GM20000 (cell line): ENCODE data around the gene FOXK1.

Experiments
- DNase-seq: peaks from one replicate; pipeline ENCODE4 v3.0.0; 2012; ENCODE audit warnings: low spot score
- CTCF ChIP-seq: IDR thresholded peaks from 2 replicates; pipeline ENCODE4 v1.5.1; 2012; ENCODE audit warnings: mild to moderate bottlenecking, control low read depth; ENCODE audit errors: extremely low read depth, missing control alignments

FOXK1 gene

GRCh38 chr7:4781366-4782069, 99.4 kb downstream of the FOXK1 start:
- DNase-seq = no peak
- TF ChIP-seq CTCF = no peak

GRCh38 chr7:4782333-4783291, 100.5 kb downstream of the FOXK1 start:
- DNase-seq = no peak
- no peak for TF ChIP-seq CTCF

- no peak for TF ChIP-seq CTCF
- DNase-seq = no peak
Observed at GRCh38 chr7:4783292-4783652, 101.2 kb downstream of the FOXK1 start.

GRCh38 chr7:4783762-4784351, 101.8 kb downstream of the FOXK1 start:
- no peak for TF ChIP-seq CTCF
- no peak for DNase-seq

GRCh38 chr7:4784799-4785198, 102.7 kb downstream of the FOXK1 start:
- DNase-seq = no peak

GRCh38 chr7:4785371-4785770, 103.3 kb downstream of the FOXK1 start:
- DNase-seq = no peak
- TF ChIP-seq CTCF = no peak

More at GRCh38 chr7:4784799-4785198, 102.7 kb downstream of the FOXK1 start:
- no peak for TF ChIP-seq CTCF

GRCh38 chr7:4786015-4786414, 103.9 kb downstream of the FOXK1 start:
- no peak for DNase-seq
- TF ChIP-seq CTCF = no peak
